DND-41 (cell line): Measurements from ENCODE around the gene SLC6A1.

ENCODE experiments used
- ATAC-seq: fragments of 200-7000 bp; cut with Tn5 transposase; 3 replicates; pipeline ENCODE4 v1.9.1; 2021; ENCODE audit warnings: low read depth; ENCODE audit not compliant: insufficient read depth
- DNase-seq: peaks from one replicate; pipeline ENCODE4 v3.0.0-alpha.2; 2020
- H2AFZ ChIP-seq: 2 replicates; pipeline ENCODE4 v1.6.0; 2012; ENCODE audit warnings: low read depth, low read length
- H3K27ac ChIP-seq: 2 replicates; pipeline ENCODE4 v1.5.1; 2012; ENCODE audit warnings: low read length, inconsistent platforms
- H3K27me3 ChIP-seq: fragments of 200-600 bp; sonication (generic); 2 replicates; pipeline ENCODE4 v1.6.0; 2012; ENCODE audit warnings: low read length, mild to moderate bottlenecking, inconsistent platforms; ENCODE audit not compliant: insufficient read depth, poor library complexity
- H3K36me3 ChIP-seq: 2 replicates; pipeline ENCODE4 v1.5.1; 2012; ENCODE audit warnings: low read length, inconsistent platforms; ENCODE audit not compliant: insufficient read depth
- H3K4me1 ChIP-seq: 2 replicates; pipeline ENCODE4 v1.5.1; 2012; ENCODE audit warnings: mild to moderate bottlenecking, low read length; ENCODE audit not compliant: insufficient read depth
- H3K4me2 ChIP-seq: 2 replicates; pipeline ENCODE4 v1.6.0; 2012; ENCODE audit warnings: mild to moderate bottlenecking, moderate library complexity, low read length, inconsistent platforms; ENCODE audit not compliant: insufficient read depth
- H3K4me3 ChIP-seq, 2 experiments: fragments of 200-600 bp in 1 of 2; shearing (Covaris generic) in 1 of 2; 2 replicates each; pipeline ENCODE4 v1.5.1; 2012 to 2016; ENCODE audit warnings: inconsistent platforms in 2 of 2, low read length in 2 of 2, mild to moderate bottlenecking in 2 of 2, low read depth in 1 of 2, moderate library complexity in 1 of 2
- H3K79me2 ChIP-seq: 2 replicates; pipeline ENCODE4 v1.6.0; 2012; ENCODE audit warnings: low read length, inconsistent platforms; ENCODE audit not compliant: insufficient read depth
- H3K9ac ChIP-seq: 2 replicates; pipeline ENCODE4 v1.6.0; 2012; ENCODE audit warnings: low read depth, mild to moderate bottlenecking, inconsistent platforms, low read length, moderate library complexity
- H3K9me3 ChIP-seq: 2 replicates; pipeline ENCODE4 v1.5.1; 2012; ENCODE audit warnings: low read length, moderate library complexity, mild to moderate bottlenecking, inconsistent platforms; ENCODE audit not compliant: insufficient read depth, severe bottlenecking
- H4K20me1 ChIP-seq: 2 replicates; pipeline ENCODE4 v1.6.0; 2012; ENCODE audit warnings: low read length; ENCODE audit not compliant: insufficient read depth
- EZH2 ChIP-seq: IDR thresholded peaks from 3 replicates; pipeline ENCODE4 v1.6.1; 2012; ENCODE audit warnings: borderline replicate concordance, low read depth, mild to moderate bottlenecking, moderate library complexity, low read length, inconsistent platforms; ENCODE audit not compliant: severe bottlenecking
- TF ChIP-seq, protein P1 (sequence below): IDR thresholded peaks from 2 replicates; pipeline ENCODE4 v1.5.1; 2012; ENCODE audit warnings: borderline replicate concordance, low read length, moderate library complexity, mild to moderate bottlenecking; ENCODE audit not compliant: poor library complexity, severe bottlenecking; ENCODE audit errors: extremely low read depth

SLC6A1 gene

DNA sequence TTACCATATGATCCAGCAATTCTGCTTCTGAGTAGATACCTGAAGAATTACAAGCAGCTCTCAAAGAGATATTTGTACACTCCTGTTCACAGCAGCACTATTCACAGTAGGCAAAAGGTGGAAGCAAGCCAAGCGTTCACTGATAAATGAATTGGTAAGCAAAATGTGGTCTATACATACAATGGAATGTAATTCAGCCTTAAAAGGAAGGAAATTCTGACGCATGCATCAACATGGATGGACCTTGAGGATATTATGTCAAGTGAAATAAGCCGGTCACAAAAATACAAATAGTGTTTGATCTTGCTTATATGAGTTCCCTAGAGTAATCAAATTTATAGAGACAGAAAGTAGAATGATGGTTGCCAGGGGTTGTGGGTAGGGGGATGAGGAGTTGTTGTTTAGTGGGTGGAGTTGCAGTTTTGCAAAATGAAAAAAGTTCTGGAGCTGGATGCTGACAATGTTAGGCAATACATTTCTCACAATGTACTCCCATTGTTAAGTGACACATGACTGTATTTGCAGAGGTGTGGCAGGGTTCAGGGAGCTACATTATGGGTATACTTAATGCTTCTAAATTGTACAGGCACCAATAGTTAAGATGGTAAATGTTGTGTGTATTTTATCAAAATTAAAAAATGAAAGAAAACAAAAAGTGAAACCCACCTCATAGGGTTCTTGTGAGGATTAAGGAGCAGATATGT, 26.7 kb downstream of the SLC6A1 start:
- no peaks in the 10 kb centered on the region for H3K4me1 ChIP-seq
- no peaks in the 10 kb centered on the region for H3K79me2 ChIP-seq
- ATAC-seq (no peak), DNase-seq (no peak)
- H3K9me3 ChIP-seq, result no peaks in the 10 kb centered on the region
- no peak overlapping the region for H3K4me3 ChIP-seq
- H3K36me3 ChIP-seq, result no peaks in the 10 kb centered on the region
- no peak overlapping the region for H3K27ac ChIP-seq
- peaks cover 3% of the 10 kb centered on the region for H3K27me3 ChIP-seq
- no peak overlapping the region for H3K9ac ChIP-seq
- TF ChIP-seq, protein P1, sequence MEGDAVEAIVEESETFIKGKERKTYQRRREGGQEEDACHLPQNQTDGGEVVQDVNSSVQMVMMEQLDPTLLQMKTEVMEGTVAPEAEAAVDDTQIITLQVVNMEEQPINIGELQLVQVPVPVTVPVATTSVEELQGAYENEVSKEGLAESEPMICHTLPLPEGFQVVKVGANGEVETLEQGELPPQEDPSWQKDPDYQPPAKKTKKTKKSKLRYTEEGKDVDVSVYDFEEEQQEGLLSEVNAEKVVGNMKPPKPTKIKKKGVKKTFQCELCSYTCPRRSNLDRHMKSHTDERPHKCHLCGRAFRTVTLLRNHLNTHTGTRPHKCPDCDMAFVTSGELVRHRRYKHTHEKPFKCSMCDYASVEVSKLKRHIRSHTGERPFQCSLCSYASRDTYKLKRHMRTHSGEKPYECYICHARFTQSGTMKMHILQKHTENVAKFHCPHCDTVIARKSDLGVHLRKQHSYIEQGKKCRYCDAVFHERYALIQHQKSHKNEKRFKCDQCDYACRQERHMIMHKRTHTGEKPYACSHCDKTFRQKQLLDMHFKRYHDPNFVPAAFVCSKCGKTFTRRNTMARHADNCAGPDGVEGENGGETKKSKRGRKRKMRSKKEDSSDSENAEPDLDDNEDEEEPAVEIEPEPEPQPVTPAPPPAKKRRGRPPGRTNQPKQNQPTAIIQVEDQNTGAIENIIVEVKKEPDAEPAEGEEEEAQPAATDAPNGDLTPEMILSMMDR, result no peak
- no peak for TF ChIP-seq EZH2
- H4K20me1 ChIP-seq, result peaks cover 5% of the 10 kb centered on the region; the same call in 1 of the 2 replicates
- no peak overlapping the region for H3K4me2 ChIP-seq
- H2AFZ ChIP-seq, result no peak overlapping the region

DNA sequence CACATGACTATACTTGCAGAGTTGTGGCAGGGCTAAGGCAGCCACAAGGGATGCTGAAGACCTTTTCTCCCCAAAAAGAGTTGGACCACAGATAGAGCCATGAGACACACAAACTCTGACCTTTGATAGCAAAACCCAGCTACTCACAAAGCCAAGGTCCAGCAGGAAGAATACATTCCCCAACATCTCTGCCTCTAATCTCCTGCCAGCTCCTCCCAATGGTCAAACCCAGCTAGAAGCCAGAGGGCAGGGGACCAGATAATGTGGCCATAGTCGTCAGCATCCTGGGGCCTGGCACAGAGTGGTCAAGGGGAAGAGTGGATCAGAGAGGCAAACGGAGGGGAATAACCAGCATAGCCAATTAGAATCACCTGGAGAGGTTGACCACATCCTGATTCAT, 28.2 kb downstream of the SLC6A1 start:
- TF ChIP-seq, protein P1, result no peak
- TF ChIP-seq EZH2, result no peak
- H3K9me3 ChIP-seq, result no peaks in the 10 kb centered on the region

DNA sequence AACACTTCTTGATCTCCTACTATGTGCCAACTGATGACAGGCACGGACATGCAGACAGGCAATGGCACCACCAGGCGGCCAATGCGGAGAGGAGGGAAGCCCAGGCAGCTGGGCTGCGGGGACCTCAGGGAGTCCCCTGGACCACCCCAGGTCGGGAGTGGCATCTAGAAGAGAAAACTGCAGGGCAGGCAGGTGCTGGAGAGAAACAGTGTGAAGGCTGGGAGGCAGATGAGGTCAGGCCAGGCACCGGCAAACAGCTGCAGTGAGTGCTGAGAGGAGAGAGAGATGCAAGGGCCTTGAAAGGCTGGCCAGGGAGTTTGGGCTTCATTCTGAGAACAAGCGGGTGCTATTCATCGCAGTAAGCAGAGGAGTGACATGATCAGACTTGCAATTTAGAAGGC, 29.1 kb downstream of the SLC6A1 start:
- H3K4me2 ChIP-seq, result no peak overlapping the region
- no peaks in the 10 kb centered on the region for H3K79me2 ChIP-seq
- peaks cover 5% of the 10 kb centered on the region for H3K9me3 ChIP-seq
- H3K4me1 ChIP-seq, result no peaks in the 10 kb centered on the region
- ATAC-seq (no peak), DNase-seq (no peak)
- H3K27ac ChIP-seq, result no peak overlapping the region
- H3K9ac ChIP-seq, result no peak overlapping the region
- H4K20me1 ChIP-seq, result peaks cover 5% of the 10 kb centered on the region; the same call in 1 of the 2 replicates
- no peaks in the 10 kb centered on the region for H3K36me3 ChIP-seq
- H3K27me3 ChIP-seq, result peaks cover 3% of the 10 kb centered on the region
- no peak overlapping the region for H3K4me3 ChIP-seq
- no peak for TF ChIP-seq EZH2
- TF ChIP-seq, protein P1, result no peak
- no peak overlapping the region for H2AFZ ChIP-seq

More for the DNA sequence above, 28.2 kb downstream of the SLC6A1 start:
- H3K36me3 ChIP-seq, result no peaks in the 10 kb centered on the region
- H4K20me1 ChIP-seq, result peaks cover 5% of the 10 kb centered on the region; the same call in 1 of the 2 replicates
- no peak overlapping the region for H3K4me2 ChIP-seq
- no peak for ATAC-seq
- H3K4me3 ChIP-seq, result no peak overlapping the region
- H3K79me2 ChIP-seq, result no peaks in the 10 kb centered on the region
- H3K4me1 ChIP-seq, result no peaks in the 10 kb centered on the region
- H3K27ac ChIP-seq, result no peak overlapping the region
- no peak for DNase-seq
- no peak overlapping the region for H2AFZ ChIP-seq
- no peak overlapping the region for H3K9ac ChIP-seq
- H3K27me3 ChIP-seq, result peaks cover 3% of the 10 kb centered on the region

DNA sequence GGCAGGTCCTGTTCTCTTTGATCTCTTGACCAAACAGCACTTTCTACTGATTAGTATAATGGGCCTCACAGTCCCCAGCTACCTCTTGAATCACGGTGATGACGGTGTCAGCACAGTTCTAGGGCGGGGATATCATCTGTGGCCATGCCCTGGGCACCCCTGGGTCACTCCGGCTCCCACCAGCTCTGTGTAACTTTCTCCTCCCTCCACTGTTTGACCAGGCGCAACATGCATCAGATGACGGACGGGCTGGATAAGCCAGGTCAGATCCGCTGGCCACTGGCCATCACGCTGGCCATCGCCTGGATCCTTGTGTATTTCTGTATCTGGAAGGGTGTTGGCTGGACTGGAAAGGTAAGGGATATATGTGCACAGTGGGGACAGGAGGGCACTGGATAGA, 29.6 kb downstream of the SLC6A1 start:
- no peaks in the 10 kb centered on the region for H3K4me1 ChIP-seq
- no peak for ATAC-seq
- peaks cover 3% of the 10 kb centered on the region for H3K27me3 ChIP-seq

More for the DNA sequence above, 29.6 kb downstream of the SLC6A1 start:
- DNase-seq, result no peak
- no peak overlapping the region for H2AFZ ChIP-seq
- no peak overlapping the region for H3K4me3 ChIP-seq
- peaks cover 5% of the 10 kb centered on the region; the same call in 1 of the 2 replicates for H4K20me1 ChIP-seq
- H3K36me3 ChIP-seq, result no peaks in the 10 kb centered on the region
- H3K27ac ChIP-seq, result no peak overlapping the region
- TF ChIP-seq, protein P1, result no peak
- TF ChIP-seq EZH2, result no peak
- H3K4me2 ChIP-seq, result no peak overlapping the region
- peaks cover 5% of the 10 kb centered on the region for H3K9me3 ChIP-seq
- H3K79me2 ChIP-seq, result no peaks in the 10 kb centered on the region
- no peak overlapping the region for H3K9ac ChIP-seq
